Muscle of back (tissue), 11 donors: ENCODE measurements around the gene PDE1C. TPM values are rescaled to one million over a fixed set of nuclear protein-coding genes. Genes with fewer than 3 reads are reported as not detected.
A peak's percentile ranks its signal among the peaks of the same experiment; 100 is the strongest.
"Not testable (repeated sequence)": the region's sequence is repeated elsewhere in the genome, so short reads cannot be mapped to it uniquely, and the experiment has no call there.

Experiments used
- DNase-seq, 3 donors: peaks; one replicate each; pipeline versions ENCODE4 v3.0.0 to v3.0.0-alpha.2; 2013
- polyA plus RNA-seq, 10 donors: library from polyadenylated mRNA; unstranded; fragments of 120-200 nt; gene quantifications; one replicate each; pipeline ENCODE4 v1.2.1, GENCODE V29; 2013; ENCODE audit not compliant: insufficient read length in 10 of 10

Gene PDE1C
- polyA plus RNA-seq, 10 donors: 1.7 to 5.4 (median 3.1) TPM

- no peak for DNase-seq
Observed at GRCh38 chr7:31850601-31851000, 219.6 kb downstream of the PDE1C start.

GRCh38 chr7:31850066-31850465 lies 220.1 kb downstream of the PDE1C start:
- DNase-seq: no peak

GRCh38 chr7:31835471-31835870 lies 234.7 kb downstream of the PDE1C start:
- no peak for DNase-seq

GRCh38 chr7:31833625-31834024 lies 236.6 kb downstream of the PDE1C start:
- DNase-seq: not testable (repeated sequence)

- no peak for DNase-seq
Observed at GRCh38 chr7:31828520-31828919, 241.7 kb downstream of the PDE1C start.

GRCh38 chr7:31825576-31825975 lies 244.6 kb downstream of the PDE1C start:
- no peak for DNase-seq

- DNase-seq: no peak
Observed at GRCh38 chr7:31819031-31819430, 251.2 kb downstream of the PDE1C start.

- no peak for DNase-seq
Observed at GRCh38 chr7:31816810-31817209, 253.4 kb downstream of the PDE1C start.

- DNase-seq: no peak
Observed at GRCh38 chr7:31815796-31816195, 254.4 kb downstream of the PDE1C start.

- no peak for DNase-seq
Observed at GRCh38 chr7:31814187-31814586, 256.0 kb downstream of the PDE1C start.

GRCh38 chr7:31811650-31812461 lies 258.4 kb downstream of the PDE1C start:
- DNase-seq: peak; percentile 6 to 53 (median 35)

- no peak for DNase-seq
Observed at GRCh38 chr7:31805209-31805818, 264.9 kb downstream of the PDE1C start.

GRCh38 chr7:31796375-31796774 lies 273.8 kb downstream of the PDE1C start:
- no peak for DNase-seq

GRCh38 chr7:31794851-31795344 lies 275.3 kb downstream of the PDE1C start:
- no peak for DNase-seq

- no peak for DNase-seq
Observed at GRCh38 chr7:31791881-31792280, 278.3 kb downstream of the PDE1C start.

- no peak for DNase-seq
Observed at GRCh38 chr7:31788883-31789680, 281.1 kb downstream of the PDE1C start.

GRCh38 chr7:31788445-31788844 lies 281.8 kb downstream of the PDE1C start:
- DNase-seq: peak in 1 of 3 donors; percentile 16

- no peak for DNase-seq
Observed at GRCh38 chr7:31786326-31786725, 283.9 kb downstream of the PDE1C start.

GRCh38 chr7:31785101-31785500 lies 285.1 kb downstream of the PDE1C start:
- DNase-seq: no peak

GRCh38 chr7:31783221-31783620 lies 287.0 kb downstream of the PDE1C start:
- no peak for DNase-seq

- peak; percentile 20 to 52 (median 36) for DNase-seq
Observed at GRCh38 chr7:31782411-31782991, 287.7 kb downstream of the PDE1C start.

GRCh38 chr7:31778296-31778695 lies 291.9 kb downstream of the PDE1C start:
- no peak for DNase-seq
